ENCODE results near the gene MAP4. TPM values are rescaled to one million over a fixed set of nuclear protein-coding genes. Genes with fewer than 3 reads are reported as not detected.

MAP4 gene
- total RNA-seq, 1 donor from 2014 or later: 319 TPM

DNA sequence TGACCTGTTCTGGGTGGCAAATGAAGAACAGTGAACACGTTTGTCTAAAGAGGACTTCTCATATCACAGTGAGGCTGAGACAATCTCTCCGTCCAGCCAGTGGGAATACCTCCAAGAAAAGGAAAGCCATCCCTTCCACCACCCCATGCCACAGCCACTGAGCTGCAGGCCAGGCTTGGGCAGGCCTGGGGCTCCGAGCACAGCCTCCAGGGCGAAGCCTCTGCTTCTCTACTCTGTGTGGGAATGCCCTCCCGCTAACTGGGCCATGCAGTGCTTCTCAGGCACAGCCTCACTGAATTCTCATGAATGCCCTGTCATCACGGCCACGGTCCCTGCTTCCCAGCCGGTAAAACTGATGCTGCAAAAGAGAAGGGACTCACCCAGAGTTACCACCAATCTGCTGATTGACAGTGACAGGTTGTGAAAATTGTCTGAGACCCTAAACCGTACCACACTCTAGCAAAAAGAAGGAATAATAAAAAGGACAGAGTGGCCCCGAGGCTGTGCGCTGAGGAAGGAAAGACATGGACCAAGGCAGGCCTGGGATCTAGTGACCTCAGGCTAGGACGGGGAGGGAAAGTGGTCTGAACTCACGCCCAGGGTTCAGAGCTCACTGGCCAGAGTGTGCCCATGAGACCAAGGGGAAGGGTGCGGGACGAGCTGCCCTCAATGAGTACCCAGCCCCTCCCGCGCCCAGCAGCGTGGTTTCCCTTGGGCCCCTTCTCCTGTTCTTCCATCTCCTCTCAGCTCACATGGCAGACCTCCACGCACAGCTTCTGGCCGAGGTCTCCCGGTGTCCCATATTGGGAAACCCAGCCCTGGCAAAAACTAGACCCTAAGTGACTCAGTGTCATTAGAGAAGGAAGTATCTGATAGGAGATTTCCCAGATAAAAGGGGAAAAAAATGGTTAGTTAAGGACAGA, 160.5 kb downstream of the MAP4 start:
- no peak overlapping the region for H3K4me3 Mint-ChIP-seq (ENCODE audit: unreplicated experiment)
- H3K4me1 Mint-ChIP-seq (ENCODE audit: low read depth, unreplicated experiment): no peaks in the 10 kb centered on the region
- TF ChIP-seq, protein P1, sequence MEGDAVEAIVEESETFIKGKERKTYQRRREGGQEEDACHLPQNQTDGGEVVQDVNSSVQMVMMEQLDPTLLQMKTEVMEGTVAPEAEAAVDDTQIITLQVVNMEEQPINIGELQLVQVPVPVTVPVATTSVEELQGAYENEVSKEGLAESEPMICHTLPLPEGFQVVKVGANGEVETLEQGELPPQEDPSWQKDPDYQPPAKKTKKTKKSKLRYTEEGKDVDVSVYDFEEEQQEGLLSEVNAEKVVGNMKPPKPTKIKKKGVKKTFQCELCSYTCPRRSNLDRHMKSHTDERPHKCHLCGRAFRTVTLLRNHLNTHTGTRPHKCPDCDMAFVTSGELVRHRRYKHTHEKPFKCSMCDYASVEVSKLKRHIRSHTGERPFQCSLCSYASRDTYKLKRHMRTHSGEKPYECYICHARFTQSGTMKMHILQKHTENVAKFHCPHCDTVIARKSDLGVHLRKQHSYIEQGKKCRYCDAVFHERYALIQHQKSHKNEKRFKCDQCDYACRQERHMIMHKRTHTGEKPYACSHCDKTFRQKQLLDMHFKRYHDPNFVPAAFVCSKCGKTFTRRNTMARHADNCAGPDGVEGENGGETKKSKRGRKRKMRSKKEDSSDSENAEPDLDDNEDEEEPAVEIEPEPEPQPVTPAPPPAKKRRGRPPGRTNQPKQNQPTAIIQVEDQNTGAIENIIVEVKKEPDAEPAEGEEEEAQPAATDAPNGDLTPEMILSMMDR (IDR thresholded peaks at IDR 0.05; ENCODE audit: partially characterized antibody, unreplicated experiment): no peak
- H3K27ac Mint-ChIP-seq (ENCODE audit: unreplicated experiment): no peak overlapping the region
- peaks cover 14% of the 10 kb centered on the region for H3K9me3 Mint-ChIP-seq (ENCODE audit: unreplicated experiment)
- no peaks in the 10 kb centered on the region for H3K36me3 Mint-ChIP-seq (ENCODE audit: unreplicated experiment)
- peaks cover 7% of the 10 kb centered on the region for H3K27me3 Mint-ChIP-seq (ENCODE audit: unreplicated experiment)
- DNase-seq: no peak

DNA sequence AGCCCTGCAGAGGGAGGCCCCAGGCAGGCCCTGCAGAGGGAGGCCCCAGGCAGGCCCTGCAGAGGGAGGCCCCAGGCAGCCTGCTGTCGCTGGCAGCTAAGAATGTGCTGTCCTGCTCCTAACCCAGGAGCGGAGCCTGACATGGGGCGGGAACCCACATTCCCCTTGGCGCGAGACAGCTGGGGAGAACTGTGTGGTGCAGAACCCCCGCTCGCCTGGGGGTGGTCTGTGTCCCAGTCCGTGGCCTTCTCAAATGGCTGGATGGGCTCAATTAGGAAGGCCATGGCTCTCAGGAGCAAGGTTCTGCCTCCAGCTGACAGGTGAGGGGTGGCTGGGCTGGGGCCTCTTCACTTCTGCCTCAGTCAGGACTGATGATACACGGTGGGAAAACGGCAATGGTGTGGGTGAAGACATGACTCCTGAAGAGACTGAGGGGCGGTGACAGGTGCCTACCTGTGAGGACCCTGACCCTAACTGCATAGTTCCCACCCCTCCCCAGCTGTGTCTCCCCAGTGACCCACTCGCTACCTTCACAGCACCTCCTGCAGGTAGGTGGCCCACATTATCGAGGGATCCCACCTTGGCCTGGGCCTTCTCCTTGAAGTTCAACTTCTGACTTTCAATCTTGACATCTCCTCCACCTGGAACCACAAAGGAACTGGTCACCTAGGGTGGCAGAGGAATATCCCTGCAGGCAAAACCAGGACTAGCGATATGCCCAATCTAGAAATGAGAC, 161.3 kb downstream of the MAP4 start:
- DNase-seq: no peak
- no peaks in the 10 kb centered on the region for H3K36me3 Mint-ChIP-seq (ENCODE audit: unreplicated experiment)
- no peak overlapping the region for H3K4me3 Mint-ChIP-seq (ENCODE audit: unreplicated experiment)
- TF ChIP-seq, protein P1 (IDR thresholded peaks at IDR 0.05; ENCODE audit: partially characterized antibody, unreplicated experiment): no peak
- H3K27me3 Mint-ChIP-seq (ENCODE audit: unreplicated experiment): peaks cover 12% of the 10 kb centered on the region
- H3K9me3 Mint-ChIP-seq (ENCODE audit: unreplicated experiment): peaks cover 18% of the 10 kb centered on the region
- no peaks in the 10 kb centered on the region for H3K4me1 Mint-ChIP-seq (ENCODE audit: low read depth, unreplicated experiment)
- H3K27ac Mint-ChIP-seq (ENCODE audit: unreplicated experiment): no peak overlapping the region

DNA sequence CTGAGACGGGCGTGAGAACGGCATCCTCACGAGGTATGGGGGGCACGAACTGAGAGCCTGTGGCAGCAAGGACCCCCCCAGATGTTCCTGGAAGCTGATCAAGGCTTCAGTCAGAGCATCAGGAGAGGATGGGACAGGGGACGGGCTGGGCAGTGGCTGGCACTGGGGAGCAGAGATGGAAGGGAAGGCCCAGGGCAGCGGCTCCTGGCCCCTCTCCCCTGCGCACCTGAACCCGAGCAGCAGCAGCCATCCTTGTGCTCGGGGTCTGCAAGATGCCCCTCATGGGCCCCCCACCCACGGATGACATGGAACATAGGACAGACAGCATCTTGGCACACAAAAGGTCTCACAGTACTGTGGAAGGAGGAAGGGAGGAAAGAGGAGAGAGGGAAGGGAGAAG, 161.9 kb downstream of the MAP4 start:
- Mint-ChIP-seq H3K4me3 (ENCODE audit: unreplicated experiment) (no peak overlapping the region), H3K9me3 (ENCODE audit: unreplicated experiment) (peaks cover 18% of the 10 kb centered on the region), H3K4me1 (ENCODE audit: low read depth, unreplicated experiment) (no peaks in the 10 kb centered on the region), H3K36me3 (ENCODE audit: unreplicated experiment) (no peaks in the 10 kb centered on the region), H3K27me3 (ENCODE audit: unreplicated experiment) (peaks cover 12% of the 10 kb centered on the region), H3K27ac (ENCODE audit: unreplicated experiment) (peak overlapping the region; percentile 50)
- TF ChIP-seq, protein P1 (IDR thresholded peaks at IDR 0.05; ENCODE audit: partially characterized antibody, unreplicated experiment): no peak
- no peak for DNase-seq

DNA sequence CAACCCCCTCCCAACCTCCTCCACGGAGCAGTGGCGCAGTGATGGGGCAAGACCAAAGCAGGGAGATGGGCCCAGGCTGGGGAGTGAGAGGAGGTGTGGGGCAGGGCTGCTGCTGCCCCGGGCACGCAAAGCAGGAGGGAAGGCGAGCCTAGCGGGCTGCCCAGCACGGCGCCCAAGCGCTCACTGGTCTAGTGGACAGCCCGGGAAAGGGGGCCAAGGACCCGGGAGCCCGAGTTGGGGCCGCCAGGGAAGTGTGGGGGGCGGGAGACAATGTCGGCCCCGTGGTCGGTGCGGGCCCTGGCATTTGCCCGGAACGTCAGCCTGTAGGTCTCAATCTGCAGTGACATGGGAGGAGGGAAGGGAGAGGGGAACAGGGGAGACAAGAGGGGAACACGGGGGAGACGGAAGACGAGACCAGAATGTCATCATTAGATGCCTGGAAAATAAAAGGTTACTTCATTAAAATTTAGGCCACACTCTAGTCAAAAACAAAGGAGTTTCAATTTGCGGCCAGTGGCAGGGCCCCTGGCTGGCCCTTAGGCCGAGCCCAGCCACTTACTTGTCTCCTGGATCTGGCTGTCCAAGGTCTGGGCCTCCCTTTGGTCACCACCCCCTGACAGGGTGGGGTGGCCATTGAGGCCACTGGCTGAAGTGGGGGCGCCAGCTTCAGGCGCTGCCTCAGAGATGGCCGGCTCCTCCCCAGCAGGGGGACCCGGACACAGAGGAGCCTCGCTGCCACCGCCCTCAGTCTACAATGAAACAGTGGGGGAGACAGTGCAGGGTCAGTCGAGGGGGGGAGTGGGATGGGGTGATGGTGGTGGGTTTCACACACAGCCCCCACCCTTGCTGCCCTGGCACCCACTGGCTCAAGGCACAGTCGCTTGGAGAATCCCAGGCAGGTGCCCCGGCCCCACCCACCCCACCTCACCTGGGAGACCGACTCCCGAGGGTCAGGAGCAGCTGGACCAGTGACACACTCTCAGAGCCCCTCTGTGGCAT, 163.3 kb downstream of the MAP4 start:
- Mint-ChIP-seq H3K4me3 (ENCODE audit: unreplicated experiment) (no peak overlapping the region), H3K27me3 (ENCODE audit: unreplicated experiment) (peaks cover 17% of the 10 kb centered on the region), H3K36me3 (ENCODE audit: unreplicated experiment) (no peaks in the 10 kb centered on the region), H3K4me1 (ENCODE audit: low read depth, unreplicated experiment) (no peaks in the 10 kb centered on the region), H3K27ac (ENCODE audit: unreplicated experiment) (no peak overlapping the region), H3K9me3 (ENCODE audit: unreplicated experiment) (peaks cover 16% of the 10 kb centered on the region)
- no peak for DNase-seq
- TF ChIP-seq, protein P1 (IDR thresholded peaks at IDR 0.05; ENCODE audit: partially characterized antibody, unreplicated experiment): no peak

Measured in glutamatergic neuron (in vitro differentiated cells).